Measurements from ENCODE around the gene VRK1.
A peak's percentile ranks its signal among the peaks of the same experiment; 100 is the strongest.

VRK1 gene

DNA sequence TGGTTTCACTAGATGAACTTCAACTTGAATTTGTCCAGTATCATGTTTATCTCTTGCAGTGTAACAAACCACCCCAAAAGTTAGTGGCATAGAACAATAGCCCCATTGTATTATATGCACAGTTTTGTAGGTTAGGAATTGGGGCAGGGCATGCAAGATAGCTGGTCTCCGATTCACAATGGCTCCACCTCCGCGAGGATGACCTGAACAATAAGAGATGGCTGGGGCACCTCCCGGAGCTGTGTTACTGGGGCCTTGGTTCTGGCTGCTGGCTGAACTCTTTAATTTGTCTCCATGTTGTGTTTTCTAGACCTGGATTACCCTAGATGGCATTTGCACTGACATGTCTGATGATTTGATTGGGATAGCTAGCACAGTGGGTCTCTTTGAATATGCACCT, 20.4 kb upstream of the VRK1 start:
- H3K9me3 Mint-ChIP-seq = no peaks in the 10 kb centered on the region
- H3K4me3 Mint-ChIP-seq = no peak overlapping the region
- no peak overlapping the region for H3K27ac Mint-ChIP-seq
- H3K4me1 Mint-ChIP-seq (ENCODE audit: low read depth) = no peaks in the 10 kb centered on the region
- no peaks in the 10 kb centered on the region for H3K36me3 Mint-ChIP-seq (ENCODE audit: low read depth)
- DNase-seq = no peak
- H3K27me3 Mint-ChIP-seq = peaks cover 10% of the 10 kb centered on the region

DNA sequence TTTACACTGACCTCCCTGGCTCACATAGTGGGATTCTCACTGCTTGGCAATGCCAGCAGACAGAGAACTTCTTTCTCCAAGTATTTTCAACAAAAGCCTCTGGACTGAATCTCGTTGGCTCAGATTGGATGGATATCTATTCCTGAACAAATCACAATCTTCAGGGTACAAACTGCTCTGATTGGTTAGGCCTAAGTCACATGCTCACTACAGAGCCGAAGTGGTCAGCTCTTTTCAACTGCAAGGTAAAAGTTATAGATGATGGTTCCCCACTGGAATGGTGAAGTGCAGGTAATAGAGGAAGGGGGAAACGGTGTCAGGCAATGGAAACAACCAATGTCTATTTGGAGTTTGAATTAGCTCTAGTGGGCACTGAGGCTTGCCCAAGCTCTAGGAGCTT, 16.7 kb upstream of the VRK1 start:
- no peak overlapping the region for H3K4me3 Mint-ChIP-seq

DNA sequence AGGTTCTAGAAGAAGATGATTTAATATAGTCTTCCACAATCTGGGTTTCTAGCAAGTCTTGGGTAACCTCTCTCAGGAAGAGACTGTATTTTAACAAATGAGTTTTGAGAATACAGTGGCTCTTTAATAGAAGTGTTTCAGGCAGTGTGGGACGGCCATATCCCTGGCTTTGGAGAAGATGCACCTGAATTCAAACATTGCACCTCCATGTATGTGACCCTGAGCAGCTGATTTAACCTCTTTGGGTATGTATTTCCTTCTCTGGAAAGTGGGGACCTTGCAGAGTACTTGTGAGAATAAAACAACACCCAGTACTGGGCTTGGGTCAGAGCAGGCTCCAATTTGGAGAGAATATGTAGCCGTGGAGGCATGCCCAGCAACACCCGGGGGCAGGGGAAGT, 15.8 kb upstream of the VRK1 start:
- Mint-ChIP-seq H3K36me3 (ENCODE audit: low read depth) (no peaks in the 10 kb centered on the region), H3K27me3 (peaks cover 15% of the 10 kb centered on the region), H3K4me1 (ENCODE audit: low read depth) (no peaks in the 10 kb centered on the region), H3K9me3 (no peaks in the 10 kb centered on the region), H3K4me3 (no peak overlapping the region), H3K27ac (no peak overlapping the region)
- no peak for DNase-seq

More for the DNA sequence above, 16.7 kb upstream of the VRK1 start:
- Mint-ChIP-seq H3K4me1 (ENCODE audit: low read depth) (no peaks in the 10 kb centered on the region), H3K36me3 (ENCODE audit: low read depth) (no peaks in the 10 kb centered on the region), H3K9me3 (no peaks in the 10 kb centered on the region), H3K27me3 (peaks cover 8% of the 10 kb centered on the region), H3K27ac (no peak overlapping the region)
- DNase-seq = no peak

DNA sequence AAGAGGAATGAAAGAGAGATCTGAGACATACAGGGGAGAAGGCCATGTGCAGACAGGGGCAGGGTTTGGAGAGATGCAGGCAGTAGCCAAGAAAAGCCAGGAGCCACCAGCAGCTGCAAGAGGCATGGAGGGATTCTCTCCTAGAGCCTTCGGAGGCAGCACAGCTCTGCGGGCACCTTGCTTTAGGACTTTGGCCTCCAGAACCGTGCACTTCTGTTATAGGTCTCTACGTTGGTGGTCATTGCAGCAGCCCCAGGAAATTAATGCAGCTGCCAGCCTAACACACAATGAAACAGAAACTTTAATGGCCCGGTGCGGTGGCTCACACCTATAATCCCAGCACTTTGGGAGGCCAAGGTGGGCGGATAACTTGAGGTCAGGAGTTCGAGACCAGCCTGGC, 14.7 kb upstream of the VRK1 start:
- Mint-ChIP-seq H3K27me3 (peaks cover 15% of the 10 kb centered on the region), H3K36me3 (ENCODE audit: low read depth) (no peaks in the 10 kb centered on the region), H3K4me1 (ENCODE audit: low read depth) (no peaks in the 10 kb centered on the region), H3K9me3 (no peaks in the 10 kb centered on the region), H3K27ac (no peak overlapping the region), H3K4me3 (no peak overlapping the region)
- DNase-seq = no peak

DNA sequence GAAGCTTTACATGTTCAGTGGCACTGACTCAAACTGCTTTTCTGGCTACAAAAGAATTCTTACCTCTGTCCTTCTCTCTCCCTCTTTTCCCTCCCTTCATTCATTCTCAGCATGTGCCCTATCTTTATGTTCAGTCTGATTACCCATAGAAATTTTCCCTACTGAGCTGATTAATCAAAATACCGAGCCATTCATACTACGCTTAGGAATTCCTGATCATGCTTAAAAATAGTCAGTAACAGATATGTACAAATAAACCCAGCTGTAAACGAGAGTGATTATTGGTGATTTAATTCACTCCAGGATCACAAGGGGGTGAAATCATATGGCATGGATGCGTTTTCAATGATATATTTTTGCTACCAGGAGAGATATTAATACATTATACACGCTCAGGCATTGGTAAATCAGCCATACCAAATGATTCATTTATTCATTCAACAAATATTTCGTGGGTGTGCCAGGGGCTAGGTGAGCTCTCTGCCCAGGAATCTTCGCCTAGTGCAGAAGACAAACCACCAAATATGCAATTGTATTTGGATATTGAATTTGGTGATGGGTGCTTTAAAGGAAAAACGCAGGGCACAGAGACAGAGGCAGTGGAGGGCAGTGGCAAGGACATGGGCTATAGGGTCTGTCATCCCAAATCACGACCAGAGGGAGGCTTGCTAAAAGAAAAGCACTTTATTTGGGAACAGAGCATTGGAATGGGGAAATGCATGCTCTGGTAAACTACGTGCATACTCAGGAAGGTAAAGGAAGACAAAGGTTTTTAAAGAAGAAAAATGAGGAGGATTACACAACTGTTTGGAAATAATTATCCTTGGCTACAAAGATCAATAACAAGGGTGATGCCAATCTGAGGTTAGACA, 13.9 kb upstream of the VRK1 start:
- Mint-ChIP-seq H3K27me3 (peaks cover 15% of the 10 kb centered on the region), H3K4me3 (no peak overlapping the region), H3K4me1 (ENCODE audit: low read depth) (no peaks in the 10 kb centered on the region), H3K9me3 (no peaks in the 10 kb centered on the region), H3K27ac (no peak overlapping the region), H3K36me3 (ENCODE audit: low read depth) (no peaks in the 10 kb centered on the region)
- no peak for DNase-seq

DNA sequence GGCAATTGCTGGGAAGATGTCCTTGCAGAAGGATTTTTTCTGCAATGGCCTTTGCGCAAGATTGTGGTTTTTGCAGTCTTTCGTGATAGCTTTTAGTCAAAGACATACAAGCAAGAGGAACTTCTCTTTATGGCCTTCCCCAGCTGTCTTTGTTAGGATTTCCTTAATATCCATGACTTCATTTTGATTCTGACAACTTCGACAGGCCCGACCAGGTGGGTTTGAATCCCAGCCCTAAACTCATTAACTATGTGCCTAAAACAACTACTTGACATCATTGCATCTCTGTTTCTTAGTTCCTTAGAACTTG, 13.3 kb upstream of the VRK1 start:
- Mint-ChIP-seq H3K27me3 (peaks cover 15% of the 10 kb centered on the region), H3K27ac (no peak overlapping the region)

DNA sequence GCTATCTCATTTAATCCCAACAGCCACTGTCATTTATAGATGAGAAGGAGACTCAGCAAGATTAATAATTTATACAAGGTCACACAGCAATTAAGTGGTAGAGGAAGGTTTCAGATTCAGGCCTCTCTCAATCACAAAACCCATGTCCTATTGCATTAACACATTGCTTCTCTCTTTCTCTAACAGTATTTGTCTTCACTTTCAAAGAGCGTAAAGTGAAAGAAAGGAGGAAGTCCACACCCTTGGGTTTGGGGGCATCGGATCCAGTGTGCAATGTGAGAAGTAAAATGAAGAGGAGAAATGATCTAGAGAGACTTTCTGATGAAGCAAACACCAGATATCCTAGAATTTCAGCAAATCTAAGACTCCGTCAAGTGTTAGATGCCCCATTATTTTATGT, 7.0 kb upstream of the VRK1 start:
- DNase-seq = no peak
- Mint-ChIP-seq H3K27me3 (peaks cover 24% of the 10 kb centered on the region), H3K27ac (no peak overlapping the region), H3K9me3 (no peaks in the 10 kb centered on the region), H3K4me3 (no peak overlapping the region), H3K36me3 (ENCODE audit: low read depth) (no peaks in the 10 kb centered on the region), H3K4me1 (ENCODE audit: low read depth) (peaks cover under 1% of the 10 kb centered on the region)

More for the DNA sequence above, 13.3 kb upstream of the VRK1 start:
- H3K4me1 Mint-ChIP-seq (ENCODE audit: low read depth) = no peaks in the 10 kb centered on the region
- no peaks in the 10 kb centered on the region for H3K36me3 Mint-ChIP-seq (ENCODE audit: low read depth)
- H3K9me3 Mint-ChIP-seq = no peaks in the 10 kb centered on the region
- no peak for DNase-seq
- H3K4me3 Mint-ChIP-seq = no peak overlapping the region

DNA sequence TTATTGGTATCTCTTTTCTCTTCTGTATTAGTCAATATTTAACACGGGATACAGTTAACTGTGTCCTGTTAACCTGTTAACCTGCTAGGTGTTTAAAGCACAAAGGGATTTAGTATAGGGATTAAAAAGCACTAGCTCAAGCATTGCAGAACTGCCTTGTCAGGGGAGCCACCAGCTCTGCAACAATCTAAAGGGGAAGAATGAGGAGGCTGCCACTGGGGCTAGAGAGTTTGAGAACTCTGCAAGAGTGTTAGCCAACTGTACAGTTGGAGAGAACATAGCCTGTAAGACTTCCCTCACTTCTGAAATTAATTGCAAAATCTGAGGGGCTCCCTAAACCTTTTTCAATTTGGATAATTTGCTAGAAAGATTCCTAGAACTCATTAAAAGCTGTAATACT, 6.5 kb upstream of the VRK1 start:
- Mint-ChIP-seq H3K36me3 (ENCODE audit: low read depth) (no peaks in the 10 kb centered on the region), H3K9me3 (no peaks in the 10 kb centered on the region), H3K4me3 (no peak overlapping the region), H3K4me1 (ENCODE audit: low read depth) (peaks cover 2% of the 10 kb centered on the region), H3K27me3 (peaks cover 25% of the 10 kb centered on the region), H3K27ac (no peak overlapping the region)
- no peak for DNase-seq

DNA sequence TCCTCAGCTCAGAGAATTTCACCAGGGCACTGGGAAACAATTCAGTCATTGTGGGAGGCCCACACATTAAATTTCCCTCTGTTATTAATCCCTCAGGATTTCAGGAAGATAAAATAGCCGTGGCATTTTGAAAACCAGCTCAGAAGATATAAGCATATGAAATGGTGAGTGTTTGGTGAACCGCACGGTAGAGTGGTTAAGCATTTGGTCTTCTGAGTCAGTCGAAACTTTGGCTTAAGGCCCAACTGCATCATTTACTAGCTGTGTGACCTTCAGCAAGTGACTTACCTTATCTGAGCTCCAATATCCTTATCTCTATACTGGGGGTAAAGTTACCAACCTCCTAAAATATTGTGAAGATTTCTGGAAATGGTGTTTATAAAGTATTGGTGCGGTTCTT, 5.2 kb upstream of the VRK1 start:
- Mint-ChIP-seq H3K27me3 (peaks cover 20% of the 10 kb centered on the region), H3K4me3 (no peak overlapping the region), H3K36me3 (ENCODE audit: low read depth) (no peaks in the 10 kb centered on the region), H3K4me1 (ENCODE audit: low read depth) (peaks cover 6% of the 10 kb centered on the region), H3K27ac (no peak overlapping the region), H3K9me3 (no peaks in the 10 kb centered on the region)
- no peak for DNase-seq

DNA sequence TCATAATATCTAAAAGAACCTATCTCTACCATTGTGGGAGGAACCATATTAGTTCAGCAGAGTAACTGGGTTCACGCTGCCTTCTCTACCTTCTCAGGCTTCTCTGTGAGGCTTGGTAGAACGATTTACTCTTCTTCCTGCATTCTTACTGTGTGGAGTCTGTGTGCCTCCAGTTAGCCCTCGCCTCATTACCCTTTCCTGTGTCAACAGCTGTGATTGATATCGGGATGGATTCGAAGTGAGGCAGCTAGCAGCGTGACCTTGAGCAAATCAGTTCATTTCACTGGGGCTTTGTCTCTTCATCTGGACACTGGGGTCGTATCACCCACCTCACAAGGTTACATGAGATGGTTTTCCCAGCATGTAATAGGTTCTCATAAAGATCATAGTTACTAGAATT, 4.6 kb upstream of the VRK1 start:
- Mint-ChIP-seq H3K4me1 (ENCODE audit: low read depth) (peaks cover 6% of the 10 kb centered on the region), H3K9me3 (no peaks in the 10 kb centered on the region), H3K4me3 (no peak overlapping the region), H3K27ac (no peak overlapping the region), H3K27me3 (peaks cover 20% of the 10 kb centered on the region), H3K36me3 (ENCODE audit: low read depth) (peaks cover under 1% of the 10 kb centered on the region)
- no peak for DNase-seq

DNA sequence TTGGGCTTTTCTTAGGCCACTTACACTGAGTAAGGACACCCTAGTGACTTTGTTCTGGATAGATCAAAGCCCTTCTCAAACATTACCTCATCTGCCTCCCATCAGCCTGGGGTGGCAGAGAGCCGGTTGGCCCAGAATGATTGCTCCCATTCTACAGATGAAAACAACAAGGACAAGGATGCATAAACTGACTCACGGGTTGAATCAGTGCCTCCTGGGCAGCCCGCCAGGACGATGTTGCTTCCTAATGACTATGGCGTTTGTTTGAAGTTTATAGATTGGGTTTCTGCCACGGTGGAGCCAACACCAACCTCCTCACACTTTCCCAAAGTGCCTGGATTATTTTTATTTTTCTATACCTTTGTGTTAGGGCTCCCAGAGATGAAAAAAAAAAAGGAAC, 3.6 kb upstream of the VRK1 start:
- no peak for DNase-seq
- Mint-ChIP-seq H3K27ac (no peak overlapping the region), H3K9me3 (no peaks in the 10 kb centered on the region), H3K27me3 (peaks cover 20% of the 10 kb centered on the region), H3K4me1 (ENCODE audit: low read depth) (peaks cover 9% of the 10 kb centered on the region), H3K4me3 (no peak overlapping the region), H3K36me3 (ENCODE audit: low read depth) (peaks cover 10% of the 10 kb centered on the region)

DNA sequence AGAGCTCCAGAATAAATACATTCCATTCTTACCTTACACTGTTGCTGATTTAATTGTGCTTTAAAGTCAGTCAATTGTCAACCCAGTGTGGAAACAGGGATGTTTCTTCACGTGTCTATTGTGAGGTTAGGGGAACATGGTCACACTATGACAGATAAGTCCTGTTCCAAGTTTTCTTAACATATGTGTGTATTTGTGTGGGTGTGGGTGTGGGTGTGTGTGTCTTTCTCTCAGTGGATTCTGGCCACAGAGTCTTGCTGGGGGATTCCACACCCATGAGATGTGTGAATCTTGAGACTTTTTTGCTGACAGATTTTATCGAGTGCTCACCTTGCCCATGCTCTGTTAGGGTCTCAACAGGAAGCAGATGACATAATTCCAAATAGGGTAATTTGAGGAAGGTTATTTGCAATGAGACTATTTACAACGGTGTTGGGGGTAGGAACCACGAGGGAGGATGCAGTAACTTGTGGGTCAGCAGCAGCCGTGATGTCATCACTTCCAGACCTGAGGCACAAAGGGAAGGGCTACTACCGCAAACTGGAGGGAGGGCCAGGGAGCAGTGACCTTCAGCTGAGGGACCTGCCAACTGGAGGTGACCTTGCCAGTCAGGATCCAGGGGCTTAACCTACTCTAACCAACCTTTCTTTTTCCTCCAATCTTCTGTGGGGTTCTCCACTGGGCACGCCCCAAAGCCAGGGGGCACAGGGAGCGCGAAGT, 1.9 kb upstream of the VRK1 start:
- H3K4me3 Mint-ChIP-seq = no peak overlapping the region
- H3K4me1 Mint-ChIP-seq (ENCODE audit: low read depth) = peaks cover 21% of the 10 kb centered on the region
- H3K27me3 Mint-ChIP-seq = peaks cover 17% of the 10 kb centered on the region
- no peak overlapping the region for H3K27ac Mint-ChIP-seq
- DNase-seq = no peak
- no peaks in the 10 kb centered on the region for H3K9me3 Mint-ChIP-seq
- peaks cover 16% of the 10 kb centered on the region for H3K36me3 Mint-ChIP-seq (ENCODE audit: low read depth)

DNA sequence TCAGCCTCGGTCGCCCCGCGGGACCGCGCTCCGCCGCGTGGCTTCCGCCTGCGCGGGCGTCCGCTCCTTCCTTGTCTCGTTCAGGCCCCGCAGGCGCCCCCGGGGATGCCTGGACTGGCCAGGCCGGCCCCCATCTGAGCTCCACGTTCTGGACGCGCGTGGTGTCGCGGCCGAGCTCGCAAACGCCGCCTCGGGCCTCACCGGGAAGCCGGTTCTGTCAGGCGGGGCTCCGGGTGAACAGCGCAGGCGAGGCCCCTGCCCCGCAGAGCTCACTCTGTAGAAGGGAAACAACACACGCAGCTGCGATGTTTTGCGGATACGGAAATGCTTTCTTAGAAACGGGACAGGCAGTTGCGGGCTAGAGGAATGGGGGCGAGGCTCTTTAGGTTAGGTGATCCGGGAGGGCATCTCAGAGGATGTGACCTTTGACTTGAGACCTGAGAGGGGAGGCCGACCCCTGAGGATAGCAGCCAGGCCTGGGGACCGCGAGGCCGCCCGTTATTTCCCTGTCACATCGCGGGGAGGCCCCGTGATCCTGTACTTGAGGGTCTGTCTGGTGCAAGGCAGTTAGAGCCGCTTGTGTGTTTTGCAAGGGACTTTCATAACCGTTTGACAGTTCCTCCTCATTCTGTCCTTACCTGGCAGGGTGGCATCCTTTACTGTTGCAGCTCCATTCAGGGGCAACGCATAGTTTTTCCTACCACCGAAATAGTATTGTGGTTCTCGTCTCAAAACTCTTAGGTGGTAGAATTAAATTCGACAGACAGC, 584 bp downstream of the VRK1 start:
- peaks cover 32% of the 10 kb centered on the region for H3K4me1 Mint-ChIP-seq (ENCODE audit: low read depth)
- peaks cover 23% of the 10 kb centered on the region for H3K36me3 Mint-ChIP-seq (ENCODE audit: low read depth)
- peak overlapping the region; percentile 94 for H3K27ac Mint-ChIP-seq
- peak overlapping the region; percentile 94 for H3K4me3 Mint-ChIP-seq
- H3K27me3 Mint-ChIP-seq = peaks cover 17% of the 10 kb centered on the region
- DNase-seq = no peak
- H3K9me3 Mint-ChIP-seq = no peaks in the 10 kb centered on the region

DNA sequence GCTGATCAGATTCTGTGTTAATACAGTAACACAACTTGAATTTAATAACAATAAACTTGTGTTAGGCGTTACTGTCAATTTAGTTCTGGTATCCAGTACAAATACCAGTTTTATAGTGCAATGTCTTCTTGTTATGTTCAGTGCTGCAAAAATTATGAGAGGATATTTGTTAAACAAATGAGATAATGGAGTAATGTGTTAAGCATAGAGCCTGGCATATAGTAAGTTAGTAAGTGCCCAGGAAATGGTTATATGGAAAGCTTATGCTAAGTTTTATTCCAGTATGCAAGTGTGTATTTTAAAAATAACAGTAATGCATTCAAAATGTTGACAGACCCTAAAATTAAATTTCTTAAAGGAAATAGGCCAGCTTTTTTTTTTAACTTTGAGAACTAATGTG, 1.8 kb downstream of the VRK1 start:
- peaks cover 41% of the 10 kb centered on the region for H3K4me1 Mint-ChIP-seq (ENCODE audit: low read depth)
- H3K4me3 Mint-ChIP-seq = peak overlapping the region; percentile 94
- DNase-seq = no peak
- peaks cover 23% of the 10 kb centered on the region for H3K36me3 Mint-ChIP-seq (ENCODE audit: low read depth)
- no peaks in the 10 kb centered on the region for H3K9me3 Mint-ChIP-seq
- peaks cover 11% of the 10 kb centered on the region for H3K27me3 Mint-ChIP-seq
- H3K27ac Mint-ChIP-seq = peak overlapping the region; percentile 94
